GM21526 (cell line): ENCODE results near the gene MED25.

ENCODE experiments used
- ATAC-seq: cut with Tn5 transposase; IDR thresholded peaks from one replicate; pipeline ENCODE4 v1.9.1; 2021; ENCODE audit warnings: moderate library complexity; ENCODE audit not compliant: unreplicated experiment, low FRiP score

Gene MED25

DNA sequence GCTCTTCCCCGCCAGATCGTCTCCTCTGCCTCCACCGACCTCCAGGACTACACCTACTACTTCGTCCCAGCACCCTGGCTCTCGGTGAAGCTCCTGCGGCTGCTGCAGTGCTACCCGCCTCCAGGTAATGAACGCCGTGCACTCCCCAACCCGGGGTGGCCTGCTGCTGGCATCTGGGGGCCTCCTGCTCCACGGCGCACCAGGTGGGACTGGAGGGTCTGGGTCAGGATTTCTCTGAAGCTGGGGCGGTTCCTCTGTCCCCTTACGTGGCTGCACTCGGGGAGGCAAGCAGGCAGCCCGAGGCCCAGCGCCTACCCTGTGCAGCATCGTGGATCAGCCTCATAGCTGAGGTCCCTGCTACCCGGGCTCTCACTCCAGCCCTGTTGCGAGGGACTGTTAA lies 22.5 kb upstream of the MED25 start:
- no peak for ATAC-seq

DNA sequence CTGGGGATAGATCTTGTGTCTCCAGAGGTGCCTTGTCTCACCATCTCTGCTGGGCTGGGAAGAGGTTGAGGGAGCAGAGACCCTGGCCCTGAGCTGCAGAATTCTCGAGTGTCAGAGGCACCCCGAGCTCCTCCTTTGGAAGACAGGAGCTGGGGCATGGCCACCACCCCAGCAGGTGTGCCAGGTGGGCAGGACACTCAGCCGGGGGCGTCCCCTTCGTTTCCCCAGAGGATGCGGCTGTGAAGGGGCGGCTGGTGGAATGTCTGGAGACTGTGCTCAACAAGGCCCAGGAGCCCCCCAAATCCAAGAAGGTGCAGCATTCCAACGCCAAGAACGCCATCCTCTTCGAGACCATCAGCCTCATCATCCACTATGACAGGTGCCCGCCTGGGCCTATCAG lies 19.5 kb upstream of the MED25 start:
- no peak for ATAC-seq

DNA sequence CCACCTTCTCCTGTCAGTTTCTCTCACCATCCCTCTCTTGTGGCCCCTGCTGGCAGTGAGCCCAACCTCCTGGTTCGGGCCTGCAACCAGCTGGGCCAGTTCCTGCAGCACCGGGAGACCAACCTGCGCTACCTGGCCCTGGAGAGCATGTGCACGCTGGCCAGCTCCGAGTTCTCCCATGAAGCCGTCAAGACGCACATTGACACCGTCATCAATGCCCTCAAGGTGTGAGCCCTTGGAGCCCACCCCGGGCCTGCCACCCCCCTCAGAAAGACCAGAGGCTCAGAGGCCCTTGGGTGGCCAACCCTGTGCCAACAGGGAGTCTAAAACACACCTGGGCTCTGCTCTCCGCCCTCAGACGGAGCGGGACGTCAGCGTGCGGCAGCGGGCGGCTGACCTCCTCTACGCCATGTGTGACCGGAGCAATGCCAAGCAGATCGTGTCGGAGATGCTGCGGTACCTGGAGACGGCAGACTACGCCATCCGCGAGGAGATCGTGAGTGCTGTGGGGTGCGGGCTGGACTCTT lies 18.8 kb upstream of the MED25 start:
- no peak for ATAC-seq

DNA sequence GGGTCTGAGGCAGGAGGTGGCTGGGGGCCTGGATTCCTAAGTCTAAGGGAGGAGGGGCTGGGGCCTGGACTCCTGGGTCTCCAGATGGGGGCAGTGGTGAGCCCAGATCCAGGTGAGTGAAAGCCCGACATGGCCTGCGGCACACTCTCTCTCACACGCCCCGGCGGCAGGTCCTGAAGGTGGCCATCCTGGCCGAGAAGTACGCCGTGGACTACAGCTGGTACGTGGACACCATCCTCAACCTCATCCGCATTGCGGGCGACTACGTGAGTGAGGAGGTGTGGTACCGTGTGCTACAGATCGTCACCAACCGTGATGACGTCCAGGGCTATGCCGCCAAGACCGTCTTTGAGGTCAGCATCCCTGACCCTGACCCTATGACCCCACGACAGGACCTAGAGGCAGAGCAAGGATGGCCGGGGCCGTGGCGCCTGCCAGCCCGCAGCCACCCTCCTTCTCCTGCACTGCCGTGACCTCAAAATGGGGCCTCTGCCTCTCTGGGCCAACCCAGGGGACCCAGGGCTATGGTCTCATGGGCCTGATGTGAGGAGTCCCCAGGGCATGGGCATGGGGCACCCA lies 18.2 kb upstream of the MED25 start:
- no peak for ATAC-seq

DNA sequence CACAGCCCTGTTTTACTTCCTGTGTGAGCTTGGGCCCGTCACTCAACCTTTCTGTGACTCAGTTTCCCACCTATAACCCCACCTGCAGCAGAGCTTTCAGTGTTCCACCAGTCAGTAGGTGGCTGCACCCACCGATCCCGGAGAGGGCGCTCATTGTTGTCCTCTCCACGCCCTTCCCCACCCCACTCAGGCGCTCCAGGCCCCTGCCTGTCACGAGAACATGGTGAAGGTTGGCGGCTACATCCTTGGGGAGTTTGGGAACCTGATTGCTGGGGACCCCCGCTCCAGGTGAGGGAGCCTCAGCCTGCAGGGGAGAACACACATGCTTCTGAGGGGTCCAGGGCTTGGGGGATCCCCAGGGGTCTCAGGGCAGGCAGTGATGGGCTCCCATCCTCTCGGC lies 17.3 kb upstream of the MED25 start:
- ATAC-seq: no peak

DNA sequence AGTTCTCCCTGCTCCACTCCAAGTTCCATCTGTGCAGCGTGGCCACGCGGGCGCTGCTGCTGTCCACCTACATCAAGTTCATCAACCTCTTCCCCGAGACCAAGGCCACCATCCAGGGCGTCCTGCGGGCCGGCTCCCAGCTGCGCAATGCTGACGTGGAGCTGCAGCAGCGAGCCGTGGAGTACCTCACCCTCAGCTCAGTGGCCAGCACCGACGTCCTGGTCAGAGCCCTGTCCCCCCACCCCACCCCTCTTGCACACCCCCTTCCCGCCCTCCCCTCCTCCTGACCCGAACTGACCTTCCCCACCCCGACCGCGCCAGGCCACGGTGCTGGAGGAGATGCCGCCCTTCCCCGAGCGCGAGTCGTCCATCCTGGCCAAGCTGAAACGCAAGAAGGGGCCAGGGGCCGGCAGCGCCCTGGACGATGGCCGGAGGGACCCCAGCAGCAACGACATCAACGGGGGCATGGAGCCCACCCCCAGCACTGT lies 16.6 kb upstream of the MED25 start:
- ATAC-seq: no peak

DNA sequence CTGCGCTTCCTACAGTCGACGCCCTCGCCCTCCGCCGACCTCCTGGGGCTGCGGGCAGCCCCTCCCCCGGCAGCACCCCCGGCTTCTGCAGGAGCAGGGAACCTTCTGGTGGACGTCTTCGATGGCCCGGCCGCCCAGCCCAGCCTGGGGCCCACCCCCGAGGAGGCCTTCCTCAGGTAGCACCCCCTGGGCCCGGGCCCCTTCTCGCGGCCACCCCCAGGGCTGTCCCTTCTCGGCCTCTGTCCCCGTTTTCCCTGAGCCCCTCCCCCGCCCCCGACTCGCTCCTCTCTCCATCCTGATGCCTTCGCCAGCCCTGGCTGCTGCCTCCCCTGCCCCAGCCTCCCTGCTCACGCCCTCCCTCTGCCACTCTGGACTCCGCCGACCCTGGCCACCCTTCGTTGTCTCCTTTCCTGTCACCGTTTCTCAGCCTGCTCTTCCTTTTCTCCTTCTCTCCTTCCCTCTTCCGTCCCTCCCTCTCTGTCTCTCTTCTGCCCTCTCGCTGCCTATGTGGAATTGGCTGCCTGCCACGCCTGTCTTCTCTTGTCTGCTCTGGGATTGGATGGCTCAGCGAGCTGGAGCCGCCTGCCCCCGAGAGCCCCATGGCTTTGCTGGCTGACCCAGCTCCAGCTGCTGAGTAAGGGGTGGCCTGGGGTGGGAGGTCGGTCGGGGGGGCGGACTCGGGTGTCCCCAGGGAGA lies 16.0 kb upstream of the MED25 start:
- no peak for ATAC-seq

DNA sequence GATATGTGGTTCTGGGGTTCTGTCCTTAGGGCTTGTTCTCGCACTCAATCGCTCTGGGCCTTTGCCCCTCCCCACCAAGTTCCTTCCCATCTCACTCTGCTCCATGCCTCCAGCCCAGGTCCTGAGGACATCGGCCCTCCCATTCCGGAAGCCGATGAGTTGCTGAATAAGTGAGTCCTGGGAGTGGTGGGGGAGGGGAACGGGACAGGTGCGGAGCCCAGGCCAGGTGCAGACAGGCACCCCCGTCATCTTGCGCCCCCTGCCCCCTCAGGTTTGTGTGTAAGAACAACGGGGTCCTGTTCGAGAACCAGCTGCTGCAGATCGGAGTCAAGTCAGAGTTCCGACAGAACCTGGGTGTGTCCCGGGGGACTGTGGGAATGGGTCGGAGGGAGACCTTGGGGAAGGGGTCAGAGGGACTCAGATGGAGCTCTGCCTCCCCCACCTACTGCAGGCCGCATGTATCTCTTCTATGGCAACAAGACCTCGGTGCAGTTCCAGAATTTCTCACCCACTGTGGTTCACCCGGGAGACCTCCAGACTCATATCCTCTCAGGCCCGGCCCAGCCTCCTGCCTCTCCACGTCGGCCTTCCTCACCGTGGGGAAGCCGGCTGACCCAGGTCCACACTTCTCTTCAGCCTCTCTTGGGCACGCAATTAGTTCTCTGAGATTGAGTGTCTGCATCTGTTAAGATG lies 15.1 kb upstream of the MED25 start:
- no peak for ATAC-seq

DNA sequence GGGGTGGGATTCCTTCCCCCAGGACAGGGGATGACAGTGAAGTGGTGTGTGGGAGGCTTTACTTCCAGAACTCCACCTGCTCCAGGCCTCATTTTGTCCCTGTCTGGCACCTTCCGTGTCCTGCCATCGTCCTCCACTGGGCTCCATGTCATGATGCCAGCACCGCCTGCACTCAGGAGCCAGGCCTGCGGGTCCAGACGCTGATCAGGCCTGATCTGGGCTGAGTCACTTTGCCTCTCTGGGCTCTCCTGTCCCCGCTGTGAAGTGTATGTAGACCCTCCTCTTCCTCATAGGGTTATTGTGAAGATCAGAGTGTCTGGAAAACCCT lies 14.6 kb upstream of the MED25 start:
- no peak for ATAC-seq

DNA sequence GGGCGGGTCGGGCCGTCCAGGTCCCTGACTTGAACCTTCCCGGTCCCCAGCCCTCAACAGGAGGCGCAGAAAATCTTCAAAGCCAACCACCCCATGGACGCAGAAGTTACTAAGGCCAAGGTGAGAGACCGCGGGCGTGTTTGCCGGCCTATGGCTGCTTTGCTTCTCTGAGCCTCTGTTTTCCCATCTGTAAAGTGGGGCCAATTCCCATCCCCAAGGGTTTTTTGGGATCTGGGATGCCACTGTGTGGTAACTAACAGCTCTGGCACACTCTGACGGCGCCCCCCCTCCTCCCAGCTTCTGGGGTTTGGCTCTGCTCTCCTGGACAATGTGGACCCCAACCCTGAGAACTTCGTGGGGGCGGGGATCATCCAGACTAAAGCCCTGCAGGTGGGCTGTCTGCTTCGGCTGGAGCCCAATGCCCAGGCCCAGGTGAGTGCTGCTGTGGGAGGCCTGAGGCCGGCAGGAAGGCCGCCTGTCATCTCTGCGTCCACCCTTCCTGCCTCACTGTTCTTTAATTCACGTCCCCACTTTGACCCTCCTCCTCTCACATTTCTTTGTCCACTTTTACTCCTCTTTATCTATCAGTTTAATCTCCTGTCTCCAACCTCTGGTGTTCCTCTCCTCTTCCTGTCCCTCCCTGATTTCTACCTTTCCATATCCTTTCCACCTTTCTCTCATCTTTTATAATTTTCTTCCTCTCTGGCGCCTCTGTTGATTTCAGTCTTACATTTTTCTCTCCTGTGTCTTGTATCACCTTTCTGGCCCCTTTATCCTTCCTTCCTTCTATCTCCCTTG lies 12.1 kb upstream of the MED25 start:
- ATAC-seq: no peak

DNA sequence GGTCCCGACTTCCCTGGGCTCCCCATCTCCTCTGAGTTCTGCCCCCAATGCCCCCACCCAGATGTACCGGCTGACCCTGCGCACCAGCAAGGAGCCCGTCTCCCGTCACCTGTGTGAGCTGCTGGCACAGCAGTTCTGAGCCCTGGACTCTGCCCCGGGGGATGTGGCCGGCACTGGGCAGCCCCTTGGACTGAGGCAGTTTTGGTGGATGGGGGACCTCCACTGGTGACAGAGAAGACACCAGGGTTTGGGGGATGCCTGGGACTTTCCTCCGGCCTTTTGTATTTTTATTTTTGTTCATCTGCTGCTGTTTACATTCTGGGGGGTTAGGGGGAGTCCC lies 11.5 kb upstream of the MED25 start:
- ATAC-seq: no peak

DNA sequence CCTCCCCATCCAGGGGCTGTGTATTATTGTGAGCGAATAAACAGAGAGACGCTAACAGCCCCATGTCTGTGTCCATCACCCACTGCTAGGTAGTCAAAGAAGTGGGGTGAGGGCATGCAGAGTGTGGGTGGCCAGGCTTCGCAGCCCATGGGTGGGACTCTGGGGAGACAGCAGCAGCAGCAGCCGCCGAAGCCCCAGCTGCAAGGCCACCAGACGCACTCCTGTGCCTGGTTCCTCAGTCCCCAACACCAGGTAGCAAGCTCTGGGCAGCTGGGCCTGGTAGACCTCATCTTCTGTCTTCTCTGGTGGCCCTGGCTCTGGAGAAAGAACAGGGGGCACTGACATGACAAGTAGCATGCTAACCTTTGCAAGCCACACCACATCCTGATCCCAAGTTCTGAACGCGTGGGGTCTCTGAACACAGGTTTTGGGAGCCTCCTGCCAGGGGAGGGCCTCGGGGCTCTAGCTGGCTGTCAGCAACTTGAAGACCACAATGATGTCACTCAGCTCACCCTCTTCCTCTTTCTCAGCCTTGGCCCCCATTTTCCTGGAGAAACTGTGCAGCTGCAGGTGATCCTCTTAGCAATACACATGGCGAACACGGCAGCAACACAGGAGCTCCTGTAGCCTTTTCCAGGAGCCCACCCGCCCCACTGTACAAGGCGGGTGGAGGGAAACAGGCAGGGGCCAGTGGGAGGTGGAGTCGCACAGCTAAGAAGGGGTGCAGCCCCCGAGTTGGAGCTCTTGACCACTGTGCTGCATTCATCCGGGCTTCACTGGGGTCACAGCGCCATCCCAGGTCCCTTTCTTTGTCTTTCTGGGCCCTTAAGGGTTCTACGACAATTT lies 10.8 kb upstream of the MED25 start:
- ATAC-seq: no peak

DNA sequence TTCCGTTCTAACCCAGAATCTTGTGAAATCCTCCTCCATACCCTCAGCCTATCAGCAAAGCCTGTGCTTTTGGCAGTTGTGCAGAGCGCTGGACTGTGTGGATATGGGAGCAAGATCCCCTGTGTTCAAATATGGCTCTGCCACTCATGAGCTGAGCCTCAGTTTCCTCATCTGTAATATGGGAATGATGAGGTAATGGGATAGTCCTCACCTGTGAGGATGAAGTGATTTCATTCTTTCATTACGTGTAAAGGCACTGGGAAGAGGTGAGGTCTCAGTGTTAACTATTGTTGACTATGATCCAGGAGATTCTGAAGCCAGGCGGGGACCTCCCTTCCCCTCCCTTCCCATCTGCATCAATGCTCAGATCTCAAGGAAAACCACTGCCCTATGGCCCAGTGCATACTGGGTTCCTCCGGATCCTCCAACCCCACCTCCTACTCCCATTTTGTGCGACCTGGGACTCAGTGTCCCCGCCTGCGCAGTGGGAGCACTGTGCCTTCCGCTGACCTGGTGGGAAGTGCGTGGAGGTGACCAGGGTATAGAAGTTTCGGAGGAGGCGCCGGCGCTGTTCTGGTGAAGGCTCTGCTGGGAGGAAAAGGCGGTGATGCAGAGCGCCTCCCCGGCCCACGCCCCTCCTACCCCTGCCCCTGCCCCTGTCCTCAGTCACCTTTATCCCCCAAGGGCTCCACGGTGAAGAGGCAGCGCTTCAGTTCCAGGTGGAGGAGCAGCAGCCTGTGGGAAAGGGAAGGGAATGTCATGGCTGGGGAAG lies 10.0 kb upstream of the MED25 start:
- ATAC-seq: no peak

DNA sequence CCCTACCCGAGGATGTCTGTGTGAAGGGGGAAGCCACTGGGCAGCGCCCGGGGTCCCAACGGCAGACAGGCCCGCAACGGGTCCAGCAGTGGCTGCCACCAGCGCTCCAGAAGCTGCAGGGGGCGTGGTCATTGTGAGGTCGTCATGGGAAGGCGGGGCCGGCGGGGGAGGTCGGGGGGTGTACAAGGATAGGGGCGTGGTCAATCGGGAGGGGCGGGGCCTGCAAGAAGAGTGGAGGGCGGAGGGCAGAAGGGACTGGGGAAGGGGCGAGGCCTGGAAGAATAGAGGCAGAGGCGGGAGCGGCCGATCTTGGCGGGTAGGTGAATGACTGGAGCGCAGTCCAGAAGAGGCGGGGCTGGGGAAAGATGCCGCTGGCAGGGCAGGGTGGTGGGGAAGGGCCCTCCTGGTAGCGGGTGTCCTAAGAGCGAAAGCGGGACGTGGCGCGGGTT lies 9.4 kb upstream of the MED25 start:
- no peak for ATAC-seq

DNA sequence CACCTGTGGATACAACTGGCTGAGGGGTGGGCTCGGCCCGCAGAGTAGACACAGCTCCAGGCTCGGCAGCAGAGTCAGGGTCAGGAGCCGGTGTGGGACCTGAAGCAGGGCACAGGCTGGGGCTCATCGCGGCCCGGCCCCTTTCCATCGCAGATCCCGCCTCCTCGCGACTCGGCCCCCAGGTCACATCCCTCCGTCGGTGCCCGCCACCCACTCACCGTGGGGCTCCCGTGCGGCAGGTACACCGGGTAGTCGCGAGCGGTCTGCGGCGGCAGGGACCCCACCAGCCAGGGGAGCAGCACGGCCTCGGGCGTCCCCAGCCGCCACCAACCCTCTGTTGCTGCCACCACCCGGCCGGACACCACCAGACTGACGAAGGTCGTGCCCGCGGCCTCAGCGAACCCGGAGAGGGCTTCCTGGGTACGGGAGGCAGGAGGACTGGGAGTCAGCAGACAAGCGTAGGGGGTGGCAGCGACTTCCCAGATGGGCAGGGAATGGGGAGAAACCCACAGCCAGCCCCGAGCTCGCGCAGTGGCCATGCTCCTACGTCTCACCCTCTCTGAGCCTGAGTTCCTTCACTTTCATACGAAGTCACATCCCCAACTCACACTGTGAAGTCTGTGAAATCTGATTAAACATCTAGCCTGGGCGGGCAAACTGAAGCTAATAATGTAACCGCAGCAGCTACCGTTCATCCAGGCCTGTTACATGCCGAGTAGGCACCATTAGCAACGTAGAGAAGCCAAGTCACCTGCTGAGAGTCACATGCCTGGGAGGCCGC lies 8.7 kb upstream of the MED25 start:
- no peak for ATAC-seq

DNA sequence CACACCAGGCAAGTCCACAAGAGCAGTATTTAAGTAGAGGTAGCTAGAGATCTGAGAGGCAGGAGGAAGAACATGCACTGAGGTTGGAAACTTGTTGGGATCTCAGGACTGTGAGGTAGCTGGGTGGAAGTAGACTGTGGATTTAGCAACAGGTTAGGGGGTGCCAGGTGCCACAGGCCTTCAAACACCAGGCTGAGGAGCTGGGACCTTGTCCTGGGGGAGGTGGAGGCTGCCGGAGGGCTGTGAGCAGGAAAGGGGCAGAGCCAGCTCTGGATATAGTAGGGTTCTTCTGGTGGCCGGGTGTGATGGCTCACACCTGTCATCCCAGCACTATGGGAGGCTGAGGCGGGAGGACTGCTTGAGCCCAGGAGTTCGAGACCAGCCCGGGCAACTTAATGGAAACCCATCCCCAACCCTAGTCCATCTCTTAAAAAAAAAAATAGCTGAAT lies 8.1 kb upstream of the MED25 start:
- ATAC-seq: no peak

DNA sequence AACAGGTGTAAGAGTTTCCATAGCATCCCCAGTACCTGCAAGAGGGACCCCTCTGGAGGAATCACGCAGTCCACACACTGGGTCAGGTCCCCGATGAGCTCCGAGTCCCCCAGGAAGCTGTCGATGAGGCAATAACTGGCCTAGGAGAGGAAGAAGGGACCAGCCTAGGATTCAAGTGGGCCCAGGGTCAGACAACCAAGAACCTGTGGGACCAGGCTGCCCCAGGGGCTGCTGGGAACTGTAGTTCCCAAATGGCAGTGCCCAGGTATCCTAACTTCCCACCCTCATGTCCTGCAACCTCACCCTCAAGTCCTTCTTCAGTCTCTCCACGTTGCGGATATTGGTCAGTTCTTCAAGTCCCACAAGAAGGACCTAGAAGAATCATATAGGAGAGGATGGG lies 6.8 kb upstream of the MED25 start:
- no peak for ATAC-seq

DNA sequence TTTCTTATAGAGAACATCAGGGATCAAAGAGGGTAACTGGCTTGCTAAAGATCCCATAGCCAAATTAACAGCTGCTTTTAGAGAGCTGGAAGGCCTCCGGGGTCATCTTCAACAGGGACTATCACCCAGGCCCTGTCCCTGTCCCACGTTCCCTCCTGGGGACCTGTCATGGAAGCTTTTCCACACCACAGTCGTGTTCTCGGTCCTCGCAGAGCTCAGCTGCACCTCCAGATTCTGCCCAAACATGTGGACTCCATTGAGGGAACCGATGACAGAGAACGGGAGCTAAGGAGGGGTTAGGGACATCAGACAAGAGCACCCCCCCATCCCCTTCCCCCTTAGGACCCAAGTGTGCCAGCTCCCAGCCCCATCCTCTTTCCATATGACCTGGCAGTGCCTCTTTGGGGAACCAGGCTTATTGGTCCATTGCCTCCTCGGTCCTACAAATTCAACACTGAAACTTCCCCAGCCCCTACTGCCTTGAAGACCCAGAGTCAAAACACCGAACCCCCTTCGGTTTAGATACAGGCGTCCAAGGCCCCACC lies 5.6 kb upstream of the MED25 start:
- ATAC-seq: no peak
